Fibroblast of pulmonary artery (primary cell): ENCODE results near the gene MGAT5.

Experiments
- DNase-seq: peaks from one replicate; pipeline ENCODE4 v3.0.0-alpha.2; 2010; ENCODE audit warnings: low read depth
- H3K4me3 ChIP-seq: replicated peaks from 2 replicates; pipeline ENCODE4 v1.5.1; 2011; ENCODE audit warnings: low read depth, mild to moderate bottlenecking, control low read depth, low read length, moderate library complexity
- TF ChIP-seq, protein P1 (sequence below): IDR thresholded peaks from 2 replicates; pipeline ENCODE4 v1.5.1; 2011; ENCODE audit warnings: mild to moderate bottlenecking, control low read depth, low read length, inconsistent platforms; ENCODE audit errors: missing control alignments

MGAT5 gene

DNA sequence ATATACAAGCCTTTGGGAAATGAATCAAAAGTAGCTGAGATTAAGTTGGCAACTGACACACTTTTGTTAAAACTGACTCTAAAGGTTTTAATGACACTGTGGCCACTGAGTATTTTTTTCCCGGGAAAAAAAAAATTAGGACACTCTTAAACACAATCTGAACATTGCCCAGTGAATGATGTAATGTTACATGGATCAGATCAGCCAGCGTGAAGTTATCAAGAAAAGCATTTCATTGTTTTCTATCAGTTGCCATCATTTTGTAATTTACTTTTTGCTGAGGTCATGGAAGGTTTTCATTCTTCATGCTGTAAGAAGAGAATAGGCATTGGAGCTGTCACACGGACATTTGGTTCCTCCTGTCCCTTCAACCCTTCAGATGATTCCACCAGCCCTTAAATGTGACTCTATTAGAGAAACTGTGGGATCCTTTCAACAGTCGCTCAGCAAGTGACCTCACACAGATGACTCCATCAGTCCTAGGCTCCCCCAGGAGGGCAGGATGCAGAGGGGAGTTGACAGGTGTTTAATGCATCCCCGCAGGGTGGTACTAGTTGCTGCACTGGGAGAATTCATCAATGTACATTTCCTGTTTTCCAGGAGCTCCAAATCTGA, 164.2 kb downstream of the MGAT5 start:
- no peak for DNase-seq
- H3K4me3 ChIP-seq: no peak overlapping the region
- TF ChIP-seq, protein P1, sequence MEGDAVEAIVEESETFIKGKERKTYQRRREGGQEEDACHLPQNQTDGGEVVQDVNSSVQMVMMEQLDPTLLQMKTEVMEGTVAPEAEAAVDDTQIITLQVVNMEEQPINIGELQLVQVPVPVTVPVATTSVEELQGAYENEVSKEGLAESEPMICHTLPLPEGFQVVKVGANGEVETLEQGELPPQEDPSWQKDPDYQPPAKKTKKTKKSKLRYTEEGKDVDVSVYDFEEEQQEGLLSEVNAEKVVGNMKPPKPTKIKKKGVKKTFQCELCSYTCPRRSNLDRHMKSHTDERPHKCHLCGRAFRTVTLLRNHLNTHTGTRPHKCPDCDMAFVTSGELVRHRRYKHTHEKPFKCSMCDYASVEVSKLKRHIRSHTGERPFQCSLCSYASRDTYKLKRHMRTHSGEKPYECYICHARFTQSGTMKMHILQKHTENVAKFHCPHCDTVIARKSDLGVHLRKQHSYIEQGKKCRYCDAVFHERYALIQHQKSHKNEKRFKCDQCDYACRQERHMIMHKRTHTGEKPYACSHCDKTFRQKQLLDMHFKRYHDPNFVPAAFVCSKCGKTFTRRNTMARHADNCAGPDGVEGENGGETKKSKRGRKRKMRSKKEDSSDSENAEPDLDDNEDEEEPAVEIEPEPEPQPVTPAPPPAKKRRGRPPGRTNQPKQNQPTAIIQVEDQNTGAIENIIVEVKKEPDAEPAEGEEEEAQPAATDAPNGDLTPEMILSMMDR: no peak

DNA sequence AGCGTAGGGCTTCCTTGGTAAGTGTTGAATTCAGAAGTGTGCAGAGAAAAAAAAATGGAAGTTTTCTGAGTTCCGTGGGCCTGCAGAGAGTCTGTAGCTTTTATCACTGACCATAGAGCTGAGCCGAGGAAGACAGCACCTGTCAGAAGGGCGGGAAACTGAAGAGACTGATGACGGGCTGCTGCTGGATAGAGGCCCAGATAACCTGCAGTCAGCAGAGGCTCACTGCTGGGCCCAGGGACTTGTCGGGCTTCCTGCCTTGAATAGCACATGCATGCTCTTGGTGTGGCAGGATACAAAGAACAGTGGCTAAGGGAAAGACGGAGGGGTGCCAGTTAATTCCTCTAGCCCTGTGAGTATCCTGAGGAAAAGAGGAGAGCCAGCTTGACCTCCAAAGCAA, 166.4 kb downstream of the MGAT5 start:
- DNase-seq: no peak
- H3K4me3 ChIP-seq: no peak overlapping the region
- TF ChIP-seq, protein P1: no peak

DNA sequence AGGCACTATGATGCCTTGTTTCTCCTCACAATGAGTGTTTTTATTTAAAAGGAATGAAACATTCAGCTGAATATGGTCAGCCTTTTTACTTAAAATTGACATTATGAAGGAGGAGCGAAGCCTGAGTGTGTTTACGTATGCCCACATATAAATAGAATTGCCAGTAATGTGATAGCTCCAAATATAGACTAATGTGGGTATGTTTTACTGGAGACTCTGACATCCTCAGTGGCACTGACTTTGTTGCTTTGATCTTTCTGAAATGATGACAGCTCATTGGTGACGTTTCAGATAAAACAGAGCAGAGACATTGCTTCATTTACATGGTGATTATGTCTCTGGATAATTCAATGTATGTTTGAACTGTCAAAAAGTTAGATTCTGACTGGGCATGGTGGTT, 167.0 kb downstream of the MGAT5 start:
- DNase-seq: no peak
- no peak overlapping the region for H3K4me3 ChIP-seq
- TF ChIP-seq, protein P1: no peak

DNA sequence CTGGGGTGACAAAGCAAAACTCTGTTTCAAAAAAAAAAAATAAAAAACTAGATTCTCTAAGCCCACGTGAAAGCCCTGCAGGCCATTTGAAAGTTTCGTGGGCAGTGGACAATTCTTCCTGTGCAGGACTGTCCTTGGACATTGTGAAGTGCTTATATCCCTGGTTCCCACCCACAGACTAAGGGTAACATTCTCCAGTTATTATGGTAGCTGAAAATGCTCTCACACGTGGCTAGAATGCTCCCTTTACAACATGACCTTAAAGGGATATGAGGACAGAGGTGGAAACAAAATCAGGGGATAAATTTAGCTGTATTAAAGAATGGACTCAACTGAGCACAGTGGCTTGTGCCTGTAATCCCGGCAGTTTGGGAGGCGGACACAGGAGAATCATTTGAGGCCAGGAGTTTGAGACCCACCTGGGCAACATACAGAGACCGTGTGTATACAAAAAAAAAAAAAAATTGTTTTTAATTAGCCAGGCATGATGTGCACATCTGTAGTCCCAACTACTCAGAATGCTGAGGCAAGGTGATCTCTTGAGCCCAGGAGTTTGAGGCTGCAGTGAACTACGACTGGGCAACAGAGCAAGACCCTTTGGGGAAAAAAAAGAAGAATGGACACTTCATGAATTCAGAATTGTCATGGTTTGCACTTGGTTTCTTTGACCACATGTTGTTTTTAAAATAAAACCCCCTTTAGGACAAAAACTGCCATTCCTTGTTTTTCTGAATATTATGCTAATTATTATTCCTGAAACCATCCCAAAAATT, 167.9 kb downstream of the MGAT5 start:
- DNase-seq: no peak
- TF ChIP-seq, protein P1: no peak

DNA sequence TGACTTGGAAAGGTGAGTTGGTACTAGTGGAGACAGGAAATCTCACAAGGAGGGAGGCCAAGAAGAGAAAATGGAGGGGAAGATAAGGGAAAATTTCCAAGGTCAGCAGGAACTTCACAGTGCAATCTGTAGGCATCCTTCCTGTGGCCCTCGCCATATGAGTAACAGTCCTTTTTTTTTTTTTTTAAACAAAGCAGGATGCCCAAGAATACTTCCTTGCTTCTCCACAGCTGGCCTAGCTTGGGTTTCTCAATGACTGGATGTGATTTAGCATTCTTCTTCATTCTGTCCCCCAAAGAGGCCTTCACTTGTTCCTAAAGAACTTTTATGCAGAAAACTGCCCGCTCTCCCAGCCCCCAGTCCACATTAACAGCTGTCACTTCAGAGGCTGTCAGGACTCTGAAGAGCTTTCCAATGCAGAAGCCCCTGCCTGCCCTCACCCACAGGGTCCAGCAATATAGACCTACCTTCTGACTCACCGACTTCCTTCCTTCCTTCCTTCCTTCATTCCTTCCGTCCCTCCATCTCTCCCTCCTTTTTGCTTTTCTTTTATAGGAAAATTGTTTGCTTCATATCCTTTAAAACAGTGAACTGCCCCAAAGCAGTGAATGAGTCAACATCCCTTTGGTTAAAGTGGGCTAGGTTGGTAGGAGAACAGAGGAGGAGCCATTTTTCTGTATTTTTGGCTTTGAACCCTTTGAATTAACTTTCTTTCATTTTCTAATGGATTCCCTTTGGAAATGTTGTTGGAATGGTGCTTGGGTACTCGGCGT, 172.0 kb downstream of the MGAT5 start:
- no peak overlapping the region for H3K4me3 ChIP-seq
- TF ChIP-seq, protein P1: no peak
- no peak for DNase-seq

More for the DNA sequence above, 167.9 kb downstream of the MGAT5 start:
- H3K4me3 ChIP-seq: no peak overlapping the region

DNA sequence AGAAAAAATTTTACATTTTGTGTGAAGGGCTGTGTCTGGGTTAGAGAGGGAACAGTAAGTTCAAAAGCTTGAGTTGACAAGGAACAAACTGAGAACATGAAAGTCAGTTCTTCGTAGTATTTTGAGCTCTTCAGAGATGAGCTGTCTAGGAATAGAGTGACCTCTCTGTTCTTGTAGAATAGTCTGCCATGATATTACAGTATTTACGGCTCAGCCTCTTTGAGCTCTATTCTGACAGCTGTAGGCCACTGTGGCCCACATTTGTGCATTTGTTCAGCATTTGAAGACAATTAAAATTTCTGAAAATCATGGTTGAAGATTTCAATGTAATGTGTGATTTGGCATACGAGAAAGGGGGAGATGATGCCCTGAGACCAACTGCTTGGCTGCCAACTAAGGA, 172.8 kb downstream of the MGAT5 start:
- H3K4me3 ChIP-seq: no peak overlapping the region
- TF ChIP-seq, protein P1: no peak
- no peak for DNase-seq
